ENCODE measurements around the gene ANAPC7. TPM values are rescaled to one million over a fixed set of nuclear protein-coding genes. Genes with fewer than 3 reads are reported as not detected.
"Not testable (repeated sequence)": the region's sequence is repeated elsewhere in the genome, so short reads cannot be mapped to it uniquely, and the experiment has no call there.

ANAPC7 gene
- total and polyA plus RNA-seq, 9 donors, result 46.2 to 79.7 (median 53.6) TPM

- H3K27me3 ChIP-seq (ENCODE audit: control insufficient read depth, insufficient read depth, low read length), result no peaks in the 10 kb centered on the region
- DNase-seq, result no peak
- no peak overlapping the region for H3K4me3 ChIP-seq (ENCODE audit: low read length)
- 92% methylated on average over 18 of the region's 18 CpGs for WGBS (ENCODE audit: insufficient coverage)
- H3K9me3 ChIP-seq (replicated peaks; ENCODE audit: control insufficient read depth, low read depth, low read length), result no peaks in the 10 kb centered on the region
- H3K4me1 ChIP-seq (ENCODE audit: control insufficient read depth, insufficient read depth, low read length), result peaks cover 8% of the 10 kb centered on the region
- no peak overlapping the region for H3K27ac ChIP-seq (ENCODE audit: low read length)
- H3K36me3 ChIP-seq (ENCODE audit: control insufficient read depth, insufficient read depth, low read length), result peaks cover 88% of the 10 kb centered on the region
These were observed 62.8 kb downstream of the ANAPC7 start for GRCh38 chr12:110340706-110341105.

- H3K4me3 ChIP-seq (ENCODE audit: low read length); H3K27ac ChIP-seq (ENCODE audit: low read length); DNase-seq; H3K9me3 ChIP-seq (replicated peaks; ENCODE audit: control insufficient read depth, low read depth, low read length); H3K4me1 ChIP-seq (ENCODE audit: control insufficient read depth, insufficient read depth, low read length); H3K27me3 ChIP-seq (ENCODE audit: control insufficient read depth, insufficient read depth, low read length): not testable (repeated sequence)
- no CpG with 5 or more reads among the region's 8 CpGs for WGBS (ENCODE audit: insufficient coverage)
- peaks cover 88% of the 10 kb centered on the region for H3K36me3 ChIP-seq (ENCODE audit: control insufficient read depth, insufficient read depth, low read length)
These were observed 63.2 kb downstream of the ANAPC7 start for GRCh38 chr12:110340261-110340660.

DNA sequence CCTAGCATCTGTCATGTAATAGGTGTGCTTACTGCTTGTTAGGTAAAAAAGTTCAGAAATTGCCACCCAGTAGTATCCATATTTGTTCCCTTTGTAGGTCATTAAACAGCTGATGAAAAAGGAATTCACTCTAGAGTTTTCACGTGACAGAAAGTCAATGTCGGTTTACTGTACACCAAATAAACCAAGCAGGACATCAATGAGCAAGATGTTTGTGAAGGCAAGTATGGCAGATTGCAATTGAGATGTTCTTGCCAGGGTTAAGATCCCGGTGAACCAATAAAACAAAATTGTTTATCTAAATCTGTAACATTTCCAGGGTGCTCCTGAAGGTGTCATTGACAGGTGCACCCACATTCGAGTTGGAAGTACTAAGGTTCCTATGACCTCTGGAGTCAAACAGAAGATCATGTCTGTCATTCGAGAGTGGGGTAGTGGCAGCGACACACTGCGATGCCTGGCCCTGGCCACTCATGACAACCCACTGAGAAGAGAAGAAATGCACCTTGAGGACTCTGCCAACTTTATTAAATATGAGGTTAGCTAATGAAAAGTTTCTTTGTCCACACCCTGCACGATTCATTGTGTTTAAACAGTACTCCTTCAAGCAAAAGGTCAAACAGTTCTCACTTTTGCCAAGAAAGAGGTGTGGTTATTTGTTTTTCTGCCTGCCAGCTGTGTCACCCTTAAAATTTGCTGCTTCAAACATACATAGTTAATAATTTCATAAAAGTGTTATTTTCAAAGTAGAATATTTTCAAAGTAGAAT lies 64.1 kb downstream of the ANAPC7 start:
- Histone ChIP-seq H3K27me3 (ENCODE audit: control insufficient read depth, insufficient read depth, low read length) (no peaks in the 10 kb centered on the region), H3K4me3 (ENCODE audit: low read length) (no peak overlapping the region), H3K9me3 (replicated peaks; ENCODE audit: control insufficient read depth, low read depth, low read length) (no peaks in the 10 kb centered on the region), H3K27ac (ENCODE audit: low read length) (no peak overlapping the region), H3K36me3 (ENCODE audit: control insufficient read depth, insufficient read depth, low read length) (peaks cover 88% of the 10 kb centered on the region), H3K4me1 (ENCODE audit: control insufficient read depth, insufficient read depth, low read length) (no peaks in the 10 kb centered on the region)
- DNase-seq, result no peak
- 84% methylated on average over 3 of the region's 8 CpGs for WGBS (ENCODE audit: insufficient coverage)

GRCh38 chr12:110338754-110339153 lies 64.8 kb downstream of the ANAPC7 start:
- Histone ChIP-seq H3K4me3 (ENCODE audit: low read length) (no peak overlapping the region), H3K27ac (ENCODE audit: low read length) (no peak overlapping the region), H3K4me1 (ENCODE audit: control insufficient read depth, insufficient read depth, low read length) (no peaks in the 10 kb centered on the region), H3K9me3 (replicated peaks; ENCODE audit: control insufficient read depth, low read depth, low read length) (no peaks in the 10 kb centered on the region), H3K27me3 (ENCODE audit: control insufficient read depth, insufficient read depth, low read length) (no peaks in the 10 kb centered on the region), H3K36me3 (ENCODE audit: control insufficient read depth, insufficient read depth, low read length) (peaks cover 88% of the 10 kb centered on the region)
- 69% methylated on average over 2 of the region's 3 CpGs for WGBS (ENCODE audit: insufficient coverage)
- no peak for DNase-seq

- 94% methylated on average over 6 of the region's 11 CpGs for WGBS (ENCODE audit: insufficient coverage)
- no peaks in the 10 kb centered on the region for H3K4me1 ChIP-seq (ENCODE audit: control insufficient read depth, insufficient read depth, low read length)
- H3K9me3 ChIP-seq (replicated peaks; ENCODE audit: control insufficient read depth, low read depth, low read length), result no peaks in the 10 kb centered on the region
- H3K27me3 ChIP-seq (ENCODE audit: control insufficient read depth, insufficient read depth, low read length), result no peaks in the 10 kb centered on the region
- H3K4me3 ChIP-seq (ENCODE audit: low read length), result no peak overlapping the region
- no peak for DNase-seq
- peaks cover 84% of the 10 kb centered on the region for H3K36me3 ChIP-seq (ENCODE audit: control insufficient read depth, insufficient read depth, low read length)
- no peak overlapping the region for H3K27ac ChIP-seq (ENCODE audit: low read length)
These were observed 65.4 kb downstream of the ANAPC7 start for GRCh38 chr12:110337912-110338710.

- Histone ChIP-seq H3K9me3 (replicated peaks; ENCODE audit: control insufficient read depth, low read depth, low read length) (no peaks in the 10 kb centered on the region), H3K27ac (ENCODE audit: low read length) (no peak overlapping the region), H3K27me3 (ENCODE audit: control insufficient read depth, insufficient read depth, low read length) (no peaks in the 10 kb centered on the region), H3K4me3 (ENCODE audit: low read length) (no peak overlapping the region), H3K36me3 (ENCODE audit: control insufficient read depth, insufficient read depth, low read length) (peaks cover 76% of the 10 kb centered on the region), H3K4me1 (ENCODE audit: control insufficient read depth, insufficient read depth, low read length) (no peaks in the 10 kb centered on the region)
- DNase-seq, result no peak
- 97% methylated on average over 3 of the region's 4 CpGs for WGBS (ENCODE audit: insufficient coverage)
These were observed 67.9 kb downstream of the ANAPC7 start for GRCh38 chr12:110335481-110336045.

GRCh38 chr12:110333201-110333600 lies 70.3 kb downstream of the ANAPC7 start:
- Histone ChIP-seq H3K27ac (ENCODE audit: low read length) (no peak overlapping the region), H3K4me3 (ENCODE audit: low read length) (no peak overlapping the region), H3K27me3 (ENCODE audit: control insufficient read depth, insufficient read depth, low read length) (no peaks in the 10 kb centered on the region), H3K36me3 (ENCODE audit: control insufficient read depth, insufficient read depth, low read length) (peaks cover 66% of the 10 kb centered on the region), H3K4me1 (ENCODE audit: control insufficient read depth, insufficient read depth, low read length) (no peaks in the 10 kb centered on the region), H3K9me3 (replicated peaks; ENCODE audit: control insufficient read depth, low read depth, low read length) (no peaks in the 10 kb centered on the region)
- no peak for DNase-seq

DNA sequence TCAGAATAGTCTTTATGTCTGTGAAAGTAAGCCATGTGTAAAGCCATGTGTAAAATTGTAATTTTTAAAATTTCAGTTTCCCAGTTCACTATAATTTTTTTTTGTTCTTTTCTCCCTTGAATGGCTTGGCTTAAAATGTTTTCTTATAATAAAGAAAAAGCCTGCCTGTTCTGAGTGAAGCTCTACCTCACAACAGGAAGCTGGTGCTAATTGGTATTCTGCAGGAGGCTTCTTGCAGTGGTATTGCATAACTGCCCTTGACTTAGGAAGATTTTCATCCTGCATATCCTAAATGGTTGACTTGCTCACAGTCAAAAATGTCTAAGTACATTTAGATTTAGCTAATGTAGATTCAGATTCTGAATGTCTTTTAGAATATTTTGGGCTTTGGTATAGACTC lies 73.0 kb downstream of the ANAPC7 start:
- Histone ChIP-seq H3K4me3 (ENCODE audit: low read length) (no peak overlapping the region), H3K27me3 (ENCODE audit: control insufficient read depth, insufficient read depth, low read length) (no peaks in the 10 kb centered on the region), H3K4me1 (ENCODE audit: control insufficient read depth, insufficient read depth, low read length) (no peaks in the 10 kb centered on the region), H3K27ac (ENCODE audit: low read length) (no peak overlapping the region), H3K36me3 (ENCODE audit: control insufficient read depth, insufficient read depth, low read length) (peaks cover 59% of the 10 kb centered on the region), H3K9me3 (replicated peaks; ENCODE audit: control insufficient read depth, low read depth, low read length) (no peaks in the 10 kb centered on the region)
- DNase-seq, result no peak

- H3K27ac ChIP-seq (ENCODE audit: low read length), result no peak overlapping the region
- no peak overlapping the region for H3K4me3 ChIP-seq (ENCODE audit: low read length)
- H3K9me3 ChIP-seq (replicated peaks; ENCODE audit: control insufficient read depth, low read depth, low read length), result no peaks in the 10 kb centered on the region
- H3K36me3 ChIP-seq (ENCODE audit: control insufficient read depth, insufficient read depth, low read length), result peaks cover 55% of the 10 kb centered on the region
- no CpG with 5 or more reads among the region's 3 CpGs for WGBS (ENCODE audit: insufficient coverage)
- no peaks in the 10 kb centered on the region for H3K27me3 ChIP-seq (ENCODE audit: control insufficient read depth, insufficient read depth, low read length)
- DNase-seq, result no peak
- H3K4me1 ChIP-seq (ENCODE audit: control insufficient read depth, insufficient read depth, low read length), result no peaks in the 10 kb centered on the region
These were observed 73.4 kb downstream of the ANAPC7 start for GRCh38 chr12:110330124-110330523.

DNA sequence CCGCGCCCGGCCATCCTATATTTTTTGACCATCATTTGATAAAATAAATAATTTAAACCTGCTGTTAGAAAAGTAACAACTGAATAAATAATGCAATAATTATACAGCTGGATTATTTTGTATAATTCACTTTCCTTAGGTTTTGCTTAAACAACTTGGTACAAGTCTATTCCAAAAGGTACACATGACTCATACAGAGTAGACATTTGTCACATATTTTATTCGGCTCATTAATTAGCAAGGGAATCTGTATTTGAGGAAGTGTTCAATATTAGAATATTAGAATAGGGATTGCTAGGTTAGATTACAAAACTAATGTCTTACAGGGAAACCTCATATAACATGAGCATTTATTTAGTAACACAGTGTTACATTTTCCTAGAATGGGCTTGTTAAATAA lies 73.8 kb downstream of the ANAPC7 start:
- Histone ChIP-seq H3K4me3 (ENCODE audit: low read length) (no peak overlapping the region), H3K4me1 (ENCODE audit: control insufficient read depth, insufficient read depth, low read length) (no peaks in the 10 kb centered on the region), H3K36me3 (ENCODE audit: control insufficient read depth, insufficient read depth, low read length) (peaks cover 53% of the 10 kb centered on the region), H3K9me3 (replicated peaks; ENCODE audit: control insufficient read depth, low read depth, low read length) (no peaks in the 10 kb centered on the region), H3K27ac (ENCODE audit: low read length) (no peak overlapping the region), H3K27me3 (ENCODE audit: control insufficient read depth, insufficient read depth, low read length) (no peaks in the 10 kb centered on the region)
- WGBS (ENCODE audit: insufficient coverage), result no CpG with 5 or more reads among the region's 4 CpGs
- DNase-seq, result no peak

Data from muscle of leg (tissue), 11 donors.